ENCODE data around the gene TRAPPC1.

The TRAPPC1 gene

GRCh38 chr17:7903154-7904103, 28.3 kb downstream of the TRAPPC1 start:
- no peak for DNase-seq (ENCODE audit: low read depth)

GRCh38 chr17:7897773-7898172, 34.0 kb downstream of the TRAPPC1 start:
- DNase-seq (ENCODE audit: low read depth): no peak

- no peak for DNase-seq (ENCODE audit: low read depth)
Measured at GRCh38 chr17:7897090-7897489, 34.7 kb downstream of the TRAPPC1 start.

- no peak for DNase-seq (ENCODE audit: low read depth)
Measured at GRCh38 chr17:7894866-7895265, 36.9 kb downstream of the TRAPPC1 start.

- no peak for DNase-seq (ENCODE audit: low read depth)
Measured at GRCh38 chr17:7894226-7894625, 37.5 kb downstream of the TRAPPC1 start.

- DNase-seq (ENCODE audit: low read depth): no peak
Measured at GRCh38 chr17:7893187-7893880, 38.4 kb downstream of the TRAPPC1 start.

- no peak for DNase-seq (ENCODE audit: low read depth)
Measured at GRCh38 chr17:7889166-7889955, 42.4 kb downstream of the TRAPPC1 start.

- DNase-seq (ENCODE audit: low read depth): no peak
Measured at GRCh38 chr17:7888184-7888920, 43.4 kb downstream of the TRAPPC1 start, which contains the start of gene CHD3. Gene CHD3 (plus strand): TSS chr17:7888789. CDS start chr17:7889001, 212 bp downstream.

GRCh38 chr17:7887482-7888183, 44.1 kb downstream of the TRAPPC1 start:
- peak; percentile 76 for DNase-seq (ENCODE audit: low read depth)

GRCh38 chr17:7887038-7887481, 44.7 kb downstream of the TRAPPC1 start:
- no peak for DNase-seq (ENCODE audit: low read depth)

GRCh38 chr17:7886227-7887037, 45.3 kb downstream of the TRAPPC1 start:
- peak; percentile 22 for DNase-seq (ENCODE audit: low read depth)

- no peak for DNase-seq (ENCODE audit: low read depth)
Measured at GRCh38 chr17:7885367-7886226, 46.1 kb downstream of the TRAPPC1 start.

GRCh38 chr17:7884581-7885366, 47.0 kb downstream of the TRAPPC1 start:
- no peak for DNase-seq (ENCODE audit: low read depth)

GRCh38 chr17:7883781-7884386, 47.9 kb downstream of the TRAPPC1 start:
- no peak for DNase-seq (ENCODE audit: low read depth)

GRCh38 chr17:7882629-7883028, 49.1 kb downstream of the TRAPPC1 start:
- no peak for DNase-seq (ENCODE audit: low read depth)

- no peak for DNase-seq (ENCODE audit: low read depth)
Measured at GRCh38 chr17:7882068-7882467, 49.7 kb downstream of the TRAPPC1 start.

- no peak for DNase-seq (ENCODE audit: low read depth)
Measured at GRCh38 chr17:7881276-7882054, 50.3 kb downstream of the TRAPPC1 start.

All from stimulated activated CD8-positive, alpha-beta memory T cell treated with anti-CD3 and anti-CD28 coated beads, Interleukin-15, amount 100 ng/mL, for 1 hour (primary cell).